ENCODE data around the gene AS3MT.
"Not testable (repeated sequence)": the region's sequence is repeated elsewhere in the genome, so short reads cannot be mapped to it uniquely, and the experiment has no call there.

Gene AS3MT, protein sequence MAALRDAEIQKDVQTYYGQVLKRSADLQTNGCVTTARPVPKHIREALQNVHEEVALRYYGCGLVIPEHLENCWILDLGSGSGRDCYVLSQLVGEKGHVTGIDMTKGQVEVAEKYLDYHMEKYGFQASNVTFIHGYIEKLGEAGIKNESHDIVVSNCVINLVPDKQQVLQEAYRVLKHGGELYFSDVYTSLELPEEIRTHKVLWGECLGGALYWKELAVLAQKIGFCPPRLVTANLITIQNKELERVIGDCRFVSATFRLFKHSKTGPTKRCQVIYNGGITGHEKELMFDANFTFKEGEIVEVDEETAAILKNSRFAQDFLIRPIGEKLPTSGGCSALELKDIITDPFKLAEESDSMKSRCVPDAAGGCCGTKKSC

DNA sequence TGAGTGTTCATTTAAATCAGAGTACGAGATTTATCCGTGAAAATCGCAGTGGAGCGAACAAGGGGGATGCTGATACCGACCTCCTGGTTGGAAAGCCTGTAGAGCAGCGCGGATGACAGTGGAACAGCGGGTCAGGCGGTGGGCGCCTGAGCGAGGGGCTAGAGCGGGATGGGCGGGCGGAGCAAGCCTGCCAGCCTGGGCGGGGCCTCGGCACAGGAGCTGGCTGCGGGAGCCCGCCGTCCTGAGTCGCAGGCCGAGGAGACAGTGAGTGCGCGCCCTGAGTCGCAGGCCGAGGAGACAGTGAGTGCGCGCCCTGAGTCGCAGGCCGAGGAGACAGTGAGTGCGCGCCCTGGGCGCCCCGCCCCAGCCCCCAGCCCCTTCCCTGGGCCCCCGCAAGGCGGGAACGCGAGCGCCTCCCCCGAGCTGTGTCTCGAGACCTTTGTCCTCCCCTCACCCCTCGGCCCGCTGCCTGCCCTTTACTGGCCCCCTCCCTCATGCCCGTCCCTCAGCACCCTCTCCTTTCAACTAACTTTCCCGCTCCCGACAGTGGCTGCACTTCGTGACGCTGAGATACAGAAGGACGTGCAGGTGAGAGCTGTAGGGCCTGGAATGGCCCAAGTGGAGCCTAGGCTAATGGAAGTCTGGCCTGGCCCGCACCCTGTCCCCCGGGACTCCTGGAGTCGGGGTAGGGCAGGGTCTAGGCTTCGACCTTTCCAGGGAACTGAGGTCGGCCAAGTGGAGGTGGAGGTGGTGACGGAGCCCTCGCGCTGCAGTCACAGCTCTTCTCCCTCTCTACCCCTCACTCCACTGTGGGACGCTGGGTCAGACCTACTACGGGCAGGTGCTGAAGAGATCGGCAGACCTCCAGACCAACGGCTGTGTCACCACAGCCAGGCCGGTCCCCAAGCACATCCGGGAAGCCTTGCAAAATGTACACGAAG lies at the start of gene AS3MT:
Gene AS3MT, plus strand, starts transcription at position 213 of the 941 bp plus-strand sequence. Its CDS starts 123 bp downstream, at position 336.
- no peak for DNase-seq (ENCODE audit: low read depth)

- not testable (repeated sequence) for DNase-seq (ENCODE audit: low read depth)
Observed at GRCh38 chr10:102820008-102820407, 49.3 kb upstream of the AS3MT start.

DNA sequence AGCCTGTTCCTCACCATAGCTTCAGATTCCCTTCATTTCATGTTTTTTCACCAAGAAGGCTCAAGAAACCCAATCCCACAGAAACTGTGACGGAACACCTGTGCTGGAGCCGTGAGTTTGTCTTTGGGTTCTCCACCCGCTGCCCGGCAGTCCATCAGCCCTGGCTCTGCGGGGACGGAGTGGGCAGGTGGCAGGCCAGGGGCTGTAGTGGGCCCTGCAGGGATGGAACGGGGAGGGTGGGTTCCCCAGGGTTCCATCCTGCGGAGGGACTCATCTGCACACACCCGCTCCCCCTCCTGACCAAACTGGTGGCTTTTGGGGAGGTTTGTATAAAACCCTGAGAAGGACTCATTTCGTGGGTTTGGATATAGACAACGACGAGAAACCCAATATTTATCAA lies 47.0 kb upstream of the AS3MT start:
- no peak for DNase-seq (ENCODE audit: low read depth)

- DNase-seq (ENCODE audit: low read depth), result no peak
Observed at GRCh38 chr10:102824664-102825063, 44.6 kb upstream of the AS3MT start.

- no peak for DNase-seq (ENCODE audit: low read depth)
Observed at GRCh38 chr10:102826148-102826796, 43.0 kb upstream of the AS3MT start.

DNA sequence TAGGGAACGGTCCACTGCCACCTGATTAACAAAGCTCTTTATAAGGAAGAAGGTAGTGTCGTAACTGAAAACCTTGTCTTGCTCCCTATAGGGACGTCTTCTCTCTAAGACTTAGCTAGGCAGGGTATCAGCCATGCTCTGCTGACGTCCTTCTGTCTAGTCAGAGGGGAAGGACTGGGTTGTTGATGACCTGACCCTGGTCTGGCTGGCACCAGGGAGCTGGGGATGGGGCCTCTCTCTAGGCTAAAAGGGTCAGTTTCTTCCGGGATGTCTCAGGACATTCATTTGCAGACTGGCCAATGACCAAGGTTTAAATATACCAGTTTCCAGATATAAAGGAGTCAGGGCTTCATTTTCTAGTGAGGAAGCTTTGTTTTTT lies 41.7 kb upstream of the AS3MT start:
- no peak for DNase-seq (ENCODE audit: low read depth)

DNA sequence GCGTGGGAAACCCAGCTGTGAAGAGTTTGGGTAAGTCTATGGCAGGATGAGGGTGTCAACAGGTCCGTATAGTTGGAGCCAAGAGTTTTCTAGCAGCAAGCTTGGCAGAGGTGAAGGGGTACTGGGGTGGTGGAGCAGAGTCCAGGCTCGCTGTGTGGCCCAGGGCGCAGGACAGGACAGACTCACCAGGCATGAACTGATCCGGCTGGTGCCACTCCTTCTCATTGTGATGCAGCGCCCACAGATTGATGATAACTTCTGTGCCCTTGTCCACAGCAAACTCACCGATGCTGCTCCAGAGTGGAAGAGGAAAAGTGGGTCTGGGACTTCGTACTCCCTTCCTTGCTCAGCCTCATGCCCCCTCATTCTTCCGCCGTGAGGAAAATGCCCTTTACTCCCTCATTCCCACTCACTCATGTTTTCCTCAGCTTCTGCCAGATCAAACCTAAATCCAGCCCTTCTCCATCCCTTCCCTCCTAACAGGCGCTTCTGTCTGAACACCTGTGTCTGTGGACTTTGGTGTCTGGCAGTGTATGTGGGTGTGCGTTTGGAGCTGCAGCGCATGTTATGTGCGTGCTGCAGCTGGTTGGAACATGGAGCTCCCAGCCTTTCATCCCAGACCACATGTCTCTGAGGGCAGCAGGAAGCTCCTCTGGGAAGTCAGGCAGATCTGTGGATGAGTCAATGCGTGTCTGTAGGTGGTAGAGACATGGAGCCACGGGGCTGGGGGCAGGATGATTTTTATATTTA lies 37.8 kb upstream of the AS3MT start:
- DNase-seq (ENCODE audit: low read depth), result no peak

GRCh38 chr10:102832248-102832647 lies 37.0 kb upstream of the AS3MT start:
- no peak for DNase-seq (ENCODE audit: low read depth)

DNA sequence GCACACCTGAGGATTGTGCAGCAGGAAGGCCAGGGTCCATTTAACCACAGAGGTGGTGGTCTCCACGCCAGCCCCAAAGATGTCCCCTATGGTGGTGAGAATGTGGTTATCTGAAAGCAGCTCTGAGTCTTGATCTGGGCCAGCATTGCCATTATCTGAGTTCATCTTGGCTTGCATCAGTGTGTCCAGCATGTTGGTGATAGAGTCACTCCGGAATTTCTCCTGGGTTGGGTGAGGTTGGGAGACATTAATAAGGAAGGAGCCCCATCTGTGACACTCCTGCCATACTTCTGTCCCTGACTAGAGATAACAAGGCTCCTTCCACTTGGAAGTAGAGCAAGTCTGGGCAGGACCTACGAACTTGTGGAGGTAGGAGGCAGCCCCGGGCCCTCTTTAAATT lies 36.3 kb upstream of the AS3MT start:
- DNase-seq (ENCODE audit: low read depth), result no peak

DNA sequence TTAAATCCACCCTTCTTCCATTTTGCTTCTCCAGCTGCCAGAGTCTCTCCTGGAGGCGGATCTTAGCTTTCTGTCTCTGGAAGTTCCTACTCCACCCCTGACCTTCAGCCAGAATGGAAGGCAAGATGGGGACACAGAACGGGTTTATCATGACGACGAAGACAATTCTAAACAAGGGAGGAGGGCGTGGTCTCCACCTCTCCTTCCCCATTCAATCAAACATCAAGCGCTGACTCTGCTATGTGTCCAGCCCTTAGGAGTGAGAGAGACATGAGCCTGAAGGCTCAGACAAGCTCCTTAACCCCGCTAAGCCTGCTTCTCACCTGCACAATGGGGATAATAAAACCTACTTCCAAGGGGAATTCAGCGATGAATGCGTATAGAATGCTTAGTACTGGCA lies 35.1 kb upstream of the AS3MT start:
- no peak for DNase-seq (ENCODE audit: low read depth)

GRCh38 chr10:102835007-102835482 lies 34.2 kb upstream of the AS3MT start:
- peak; percentile 69 for DNase-seq (ENCODE audit: low read depth)

GRCh38 chr10:102837230-102837721 lies 32.0 kb upstream of the AS3MT start, which contains the start of gene CYP17A1:
Gene CYP17A1 (minus strand): TSS chr10:102837413. CDS start chr10:102837361, 52 bp downstream.
- no peak for DNase-seq (ENCODE audit: low read depth)

DNA sequence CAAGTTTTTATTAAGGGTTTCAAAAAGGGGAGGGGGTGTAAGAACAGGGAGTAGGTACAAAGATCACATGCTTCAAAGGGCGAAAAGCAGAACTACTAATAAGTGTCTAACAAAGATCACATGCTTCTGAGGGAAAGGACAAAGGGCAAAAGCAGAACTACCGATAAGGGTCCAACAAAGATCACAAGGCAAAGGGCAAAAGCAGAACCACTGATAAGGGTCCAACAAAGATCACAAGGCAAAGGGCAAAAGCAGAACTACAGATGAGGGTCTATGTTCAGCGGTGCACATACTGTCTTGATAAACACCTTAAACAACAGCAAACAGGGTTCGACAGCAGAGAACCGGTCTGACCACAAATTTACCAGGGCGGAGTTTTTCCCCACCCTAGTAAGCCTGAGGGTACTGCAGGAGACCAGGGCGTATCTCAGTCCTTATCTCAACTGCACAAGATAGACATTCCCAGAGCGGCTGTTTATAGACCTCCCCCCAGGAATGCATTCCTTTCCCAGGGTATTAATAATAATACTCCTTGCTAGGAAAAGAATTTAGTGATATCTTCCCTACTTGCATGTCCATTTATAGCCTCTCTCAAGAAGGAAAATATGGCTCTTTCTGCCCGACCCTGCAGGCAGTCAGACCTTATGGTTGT lies 30.9 kb upstream of the AS3MT start:
- DNase-seq (ENCODE audit: low read depth), result not testable (repeated sequence)

DNA sequence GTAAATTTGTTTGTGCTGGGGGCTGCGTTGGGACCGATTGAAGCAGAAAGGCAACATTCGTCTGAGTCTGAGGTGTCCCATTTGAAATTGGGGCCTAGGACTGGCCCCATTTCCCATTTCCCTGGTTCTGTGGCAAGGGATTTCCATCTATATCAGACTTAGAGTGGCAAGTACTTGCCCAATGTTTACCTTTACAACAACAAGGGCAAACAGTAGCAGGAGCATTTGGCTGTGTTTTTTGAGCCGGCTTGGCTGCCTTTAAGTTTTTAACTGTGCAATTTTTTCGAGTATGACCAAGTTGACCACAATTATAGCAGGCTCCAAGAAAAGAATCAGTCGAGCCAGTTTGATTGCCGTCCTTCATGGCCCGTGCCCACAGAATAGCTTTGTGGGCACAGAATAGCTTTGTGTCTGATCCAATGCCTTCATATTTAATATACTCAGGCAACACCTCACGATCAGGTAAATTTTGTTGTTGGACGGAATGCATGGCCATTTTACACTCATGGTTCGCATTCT lies 27.4 kb upstream of the AS3MT start:
- no peak for DNase-seq (ENCODE audit: low read depth)

DNA sequence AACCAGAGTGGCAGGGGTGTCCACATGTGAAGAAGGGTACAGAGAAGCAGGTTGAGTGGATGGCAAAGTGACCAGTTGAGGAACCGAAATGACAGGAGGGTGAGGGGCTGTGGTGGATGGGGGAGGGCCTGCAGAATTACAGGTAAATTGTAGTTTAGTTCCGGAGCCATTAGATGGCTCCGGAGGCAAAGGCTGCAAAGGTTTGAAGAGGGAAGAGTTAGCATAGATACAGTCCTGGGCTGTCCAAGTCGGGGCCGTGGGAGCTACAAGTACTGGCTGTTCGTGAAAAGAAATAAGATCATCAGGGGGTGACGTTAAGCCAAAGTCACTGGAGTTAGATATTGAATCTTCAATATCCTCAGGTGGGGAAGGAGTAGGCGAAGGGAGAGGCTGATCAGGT lies 26.1 kb upstream of the AS3MT start:
- not testable (repeated sequence) for DNase-seq (ENCODE audit: low read depth)

- DNase-seq (ENCODE audit: low read depth), result not testable (repeated sequence)
Observed at GRCh38 chr10:102844190-102844776, 25.0 kb upstream of the AS3MT start.

GRCh38 chr10:102845352-102845902 lies 23.8 kb upstream of the AS3MT start:
- DNase-seq (ENCODE audit: low read depth), result no peak

- no peak for DNase-seq (ENCODE audit: low read depth)
Observed at GRCh38 chr10:102850025-102850518, 19.2 kb upstream of the AS3MT start.

DNA sequence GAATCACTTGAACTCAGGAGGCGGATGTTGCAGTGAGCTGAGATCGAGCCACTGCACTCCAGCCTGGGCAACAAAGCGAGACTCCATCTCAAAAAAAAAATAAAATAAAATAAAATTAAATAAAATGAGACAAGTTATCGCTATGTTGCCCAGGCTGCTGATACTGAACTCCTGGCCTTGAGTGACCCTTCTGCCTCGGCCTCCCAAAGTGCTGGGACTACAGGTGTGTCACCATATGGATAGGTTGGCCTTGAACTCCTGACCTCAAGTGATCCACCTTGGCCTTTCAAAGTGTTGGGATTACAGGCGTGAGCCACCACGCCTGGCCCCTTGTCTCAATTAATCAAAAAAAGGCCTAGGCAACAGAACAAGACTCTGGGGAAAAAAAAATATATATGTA lies 16.0 kb upstream of the AS3MT start:
- DNase-seq (ENCODE audit: low read depth), result not testable (repeated sequence)

Measured in fibroblast of the conjunctiva (primary cell).